Thyroid gland (tissue), 4 donors: ENCODE results near the gene PCDHGB5.
"Not testable (repeated sequence)": the region's sequence is repeated elsewhere in the genome, so short reads cannot be mapped to it uniquely, and the experiment has no call there.

Experiments
- POLR2A ChIP-seq, 2 donors: fragments of 450-650 bp; IDR thresholded peaks; one replicate each; pipeline ENCODE4 v1.6.1; 2017; ENCODE audit warnings: antibody characterized with exemption in 2 of 2, mild to moderate bottlenecking in 2 of 2, moderate library complexity in 1 of 2
- TF ChIP-seq, protein P1 (sequence below), 6 experiments: fragments of 200-600 bp in 3 of 6; fragments of 450-650 bp in 3 of 6; sonication (generic) in 3 of 6; IDR thresholded peaks; one replicate each; pipeline ENCODE4 v1.5.1; 2016 to 2019; ENCODE audit warnings: antibody characterized with exemption in 6 of 6, mild to moderate bottlenecking in 2 of 6, inconsistent platforms in 1 of 6, moderate library complexity in 1 of 6

DNA sequence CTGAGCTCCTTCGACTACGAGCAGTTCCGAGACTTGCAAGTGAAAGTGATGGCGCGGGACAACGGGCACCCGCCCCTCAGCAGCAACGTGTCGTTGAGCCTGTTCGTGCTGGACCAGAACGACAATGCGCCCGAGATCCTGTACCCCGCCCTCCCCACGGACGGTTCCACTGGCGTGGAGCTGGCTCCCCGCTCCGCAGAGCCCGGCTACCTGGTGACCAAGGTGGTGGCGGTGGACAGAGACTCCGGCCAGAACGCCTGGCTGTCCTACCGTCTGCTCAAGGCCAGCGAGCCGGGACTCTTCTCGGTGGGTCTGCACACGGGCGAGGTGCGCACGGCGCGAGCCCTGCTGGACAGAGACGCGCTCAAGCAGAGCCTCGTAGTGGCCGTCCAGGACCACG lies 34.6 kb downstream of the PCDHGB5 start:
- not testable (repeated sequence) for TF ChIP-seq POLR2A (IDR thresholded peaks at IDR 0.05)
- TF ChIP-seq, protein P1, sequence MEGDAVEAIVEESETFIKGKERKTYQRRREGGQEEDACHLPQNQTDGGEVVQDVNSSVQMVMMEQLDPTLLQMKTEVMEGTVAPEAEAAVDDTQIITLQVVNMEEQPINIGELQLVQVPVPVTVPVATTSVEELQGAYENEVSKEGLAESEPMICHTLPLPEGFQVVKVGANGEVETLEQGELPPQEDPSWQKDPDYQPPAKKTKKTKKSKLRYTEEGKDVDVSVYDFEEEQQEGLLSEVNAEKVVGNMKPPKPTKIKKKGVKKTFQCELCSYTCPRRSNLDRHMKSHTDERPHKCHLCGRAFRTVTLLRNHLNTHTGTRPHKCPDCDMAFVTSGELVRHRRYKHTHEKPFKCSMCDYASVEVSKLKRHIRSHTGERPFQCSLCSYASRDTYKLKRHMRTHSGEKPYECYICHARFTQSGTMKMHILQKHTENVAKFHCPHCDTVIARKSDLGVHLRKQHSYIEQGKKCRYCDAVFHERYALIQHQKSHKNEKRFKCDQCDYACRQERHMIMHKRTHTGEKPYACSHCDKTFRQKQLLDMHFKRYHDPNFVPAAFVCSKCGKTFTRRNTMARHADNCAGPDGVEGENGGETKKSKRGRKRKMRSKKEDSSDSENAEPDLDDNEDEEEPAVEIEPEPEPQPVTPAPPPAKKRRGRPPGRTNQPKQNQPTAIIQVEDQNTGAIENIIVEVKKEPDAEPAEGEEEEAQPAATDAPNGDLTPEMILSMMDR (IDR thresholded peaks at IDR 0.05): not testable (repeated sequence)
